Activated T-cell treated with anti-CD3 and anti-CD28 coated beads, Interleukin-2, amount 50 U/mL, for 48 hours (primary cell): ENCODE data around the gene TMEM140.
A peak's percentile ranks its signal among the peaks of the same experiment; 100 is the strongest.

Source experiments
- DNase-seq, 2 experiments: peaks; one replicate each; pipeline ENCODE4 v3.0.0-alpha.2; 2020

TMEM140 gene

DNA sequence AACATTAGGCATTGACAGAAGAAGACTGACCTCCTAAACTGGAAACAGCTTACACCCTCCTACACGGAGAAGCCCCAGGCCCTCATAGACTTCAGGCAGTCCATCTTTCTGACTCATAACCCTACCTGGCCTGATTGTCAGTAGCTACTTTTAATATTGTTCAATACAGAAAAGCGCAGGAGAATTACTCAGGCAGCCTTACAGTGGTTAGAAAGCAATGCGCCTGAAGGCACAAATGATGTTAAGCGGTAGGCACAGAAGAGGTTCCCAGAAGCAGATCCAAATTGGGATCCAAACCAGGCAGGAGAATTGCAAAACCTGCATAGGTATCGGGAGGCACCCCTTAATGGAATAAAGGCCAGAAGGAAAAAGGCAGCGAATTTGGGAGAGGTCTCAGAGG, 28.1 kb downstream of the TMEM140 start:
- DNase-seq = peak in 1 of 2 experiments; percentile 6

DNA sequence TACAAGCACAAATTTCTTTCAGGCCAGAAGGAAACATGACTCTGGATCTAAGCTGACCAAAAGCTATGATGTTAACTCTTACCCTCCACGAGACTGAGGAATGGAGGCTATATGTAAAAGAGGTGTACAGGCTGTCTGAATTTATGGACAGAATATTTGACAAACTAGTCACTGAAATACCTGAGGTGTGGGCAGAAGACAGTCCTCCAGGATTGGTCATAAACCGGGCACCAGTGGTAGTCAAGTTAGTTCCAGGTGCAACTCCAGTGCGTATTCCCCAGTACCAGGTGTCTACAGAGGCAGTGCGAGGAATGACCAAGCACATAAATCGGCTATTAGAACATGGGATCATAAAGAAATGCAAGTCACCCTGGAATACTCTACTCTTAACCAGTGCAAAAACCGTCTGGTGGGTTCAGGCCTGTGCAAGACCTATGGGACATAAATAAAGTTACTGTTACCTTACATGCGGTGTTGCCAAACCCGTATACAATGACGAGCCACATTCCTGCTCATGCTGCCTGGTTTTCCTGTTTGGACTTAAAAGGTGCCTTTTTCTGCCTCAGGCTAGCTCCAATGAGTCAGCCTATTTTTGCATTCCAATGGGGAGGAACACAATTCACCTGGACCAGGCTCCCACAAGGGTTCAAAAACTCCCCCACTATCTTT, 29.3 kb downstream of the TMEM140 start:
- DNase-seq = peak in 1 of 2 experiments; percentile 5

DNA sequence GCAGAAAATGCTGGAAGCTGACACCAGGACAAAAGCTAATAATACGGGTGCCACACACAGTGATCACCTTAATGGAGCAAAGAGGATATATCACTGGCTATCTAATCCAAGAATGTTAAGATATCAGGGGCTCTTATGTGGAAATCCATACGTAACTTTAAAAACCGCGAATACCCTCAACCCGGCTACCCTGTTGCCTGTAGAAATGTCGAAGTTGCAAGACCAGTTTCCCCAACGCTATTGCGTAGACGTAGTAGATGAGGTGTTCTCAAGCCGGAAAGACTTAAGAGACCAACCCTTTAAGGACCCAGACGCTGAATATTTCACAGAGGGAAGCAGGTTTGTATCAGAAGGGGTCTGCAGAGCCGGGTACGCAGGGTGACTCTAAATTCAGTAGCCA, 30.5 kb downstream of the TMEM140 start:
- no peak for DNase-seq

DNA sequence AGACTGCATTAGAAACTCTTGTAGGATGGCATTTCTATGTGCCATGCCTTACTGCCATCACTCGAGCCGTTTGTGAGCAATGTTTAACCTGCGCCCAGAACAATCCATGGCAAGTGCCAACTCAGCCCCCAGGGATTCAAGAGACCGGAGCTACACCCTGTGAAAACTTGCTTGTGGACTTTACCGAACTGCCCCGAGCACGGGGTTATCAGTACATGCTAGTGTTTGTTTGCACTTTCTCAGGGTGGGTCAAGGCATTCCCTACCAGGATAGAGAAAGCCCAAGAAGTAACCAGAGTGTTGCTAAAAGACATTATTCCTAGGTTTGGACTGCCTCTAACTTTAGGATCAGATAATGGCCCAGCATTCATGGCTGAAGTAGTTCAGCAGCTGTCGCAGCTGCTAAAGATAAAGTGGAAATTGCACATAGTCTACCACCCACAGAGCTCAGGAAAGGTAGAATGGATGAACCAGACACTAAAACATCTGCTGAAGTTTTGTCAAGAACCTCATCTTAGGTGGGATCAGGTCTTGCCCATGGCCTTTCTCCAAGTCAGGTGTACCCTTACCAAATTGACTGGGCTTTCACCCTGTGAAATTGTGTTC, 31.6 kb downstream of the TMEM140 start:
- peak; percentile 7 to 10 for DNase-seq

DNA sequence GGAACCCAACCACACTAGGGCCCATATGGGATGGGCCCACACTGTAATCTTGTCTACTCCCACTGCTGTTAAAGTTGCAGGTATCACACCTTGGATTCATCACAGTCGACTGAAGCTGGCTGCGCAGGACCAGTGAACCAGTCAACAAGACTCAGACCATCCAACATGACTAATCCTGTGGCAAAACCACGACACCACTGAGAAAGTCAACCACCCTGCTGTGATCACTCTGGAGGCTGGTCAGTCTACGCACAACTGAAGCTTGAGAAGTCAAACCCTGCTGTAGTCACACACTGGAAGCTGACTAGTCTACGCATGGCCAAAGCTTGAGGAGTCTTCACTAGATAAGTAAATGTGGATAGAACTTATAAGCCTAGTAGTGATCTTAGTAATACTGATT, 32.2 kb downstream of the TMEM140 start:
- DNase-seq = peak; percentile 22 to 32

DNA sequence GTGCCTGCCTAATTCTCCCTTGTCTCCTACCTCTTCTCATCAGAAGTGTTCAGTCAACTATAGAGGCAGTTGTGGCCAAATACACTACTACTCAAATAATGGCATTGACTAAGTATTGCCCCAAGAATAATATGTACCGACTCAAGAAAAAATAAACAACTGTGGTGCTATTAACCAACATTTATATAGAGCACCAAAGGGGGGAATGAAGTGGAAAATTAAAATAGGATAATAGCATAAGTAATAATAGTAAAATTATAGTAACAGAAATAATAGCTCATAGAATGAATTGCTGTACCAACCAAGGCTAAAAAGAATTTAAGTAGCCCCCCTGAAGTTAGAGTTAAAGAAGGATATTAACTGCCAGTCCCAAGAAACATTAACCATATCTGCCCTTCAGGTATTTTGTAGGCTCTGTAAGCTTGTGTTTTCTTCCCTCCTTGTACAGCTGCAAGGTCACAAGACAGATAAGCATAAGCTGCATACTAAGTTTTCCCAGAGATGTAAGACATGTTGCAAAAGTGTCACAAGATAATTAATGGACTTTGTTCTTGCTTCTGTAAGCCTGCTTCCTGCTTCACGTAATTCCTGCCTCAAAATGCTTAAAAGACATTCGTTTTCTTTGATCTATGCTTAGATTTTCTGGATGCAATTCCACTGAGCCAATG, 33.5 kb downstream of the TMEM140 start:
- no peak for DNase-seq

DNA sequence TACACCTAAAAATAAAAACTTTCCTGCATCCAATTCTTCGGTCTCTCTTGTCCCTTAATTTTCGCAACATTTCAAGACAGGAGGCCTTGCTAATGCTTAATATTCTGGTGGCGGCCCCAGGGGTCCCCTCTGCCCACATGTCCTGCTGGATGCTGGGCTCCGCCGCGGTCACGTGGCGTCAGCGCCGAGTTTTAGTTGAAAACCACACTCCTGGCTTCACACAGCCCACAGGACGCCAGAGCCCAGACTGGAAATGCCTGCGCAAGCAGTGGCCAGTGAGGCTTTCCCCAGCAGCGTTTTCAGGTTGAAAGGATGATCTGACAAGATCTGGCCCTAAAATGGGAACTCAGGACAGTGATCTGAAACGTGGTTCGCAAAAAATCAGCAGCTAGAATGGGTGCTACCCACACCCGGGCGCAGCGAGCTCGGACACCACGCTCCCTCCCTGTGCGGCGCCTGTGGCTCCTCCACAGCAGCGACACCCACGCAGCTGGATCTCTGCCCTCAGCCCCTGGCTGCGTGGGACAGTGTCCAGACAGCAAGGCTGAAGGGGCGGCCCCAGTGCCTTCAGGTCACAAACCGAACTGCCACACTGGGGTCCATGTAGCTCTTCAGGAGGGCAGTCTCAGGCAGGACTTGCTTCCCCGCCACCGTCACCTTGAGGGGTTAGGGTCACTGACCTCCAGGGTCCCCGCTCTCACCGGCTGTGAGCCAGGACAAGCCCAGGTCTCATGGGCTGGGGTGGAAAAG, 34.2 kb downstream of the TMEM140 start:
- DNase-seq = peak in 1 of 2 experiments; percentile 13

DNA sequence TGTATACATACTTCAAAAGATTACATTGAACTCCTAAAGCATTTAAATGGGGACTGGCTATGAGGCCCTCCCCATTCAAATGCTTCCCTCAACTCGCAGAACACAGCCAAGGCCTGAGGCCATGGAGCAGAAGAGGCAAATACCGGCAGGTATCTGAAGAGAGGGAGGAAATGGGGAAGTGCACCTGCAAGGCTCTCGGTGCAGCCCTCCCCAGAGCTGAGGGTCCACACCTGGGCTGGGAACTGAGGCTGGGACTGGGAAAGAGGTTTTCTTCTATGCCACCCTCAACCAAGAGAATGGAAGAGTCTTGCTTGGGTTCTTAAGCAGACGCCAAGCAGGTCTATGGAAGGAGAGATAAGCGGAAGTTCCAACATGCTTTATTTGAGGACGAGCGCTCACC, 35.6 kb downstream of the TMEM140 start:
- no peak for DNase-seq

DNA sequence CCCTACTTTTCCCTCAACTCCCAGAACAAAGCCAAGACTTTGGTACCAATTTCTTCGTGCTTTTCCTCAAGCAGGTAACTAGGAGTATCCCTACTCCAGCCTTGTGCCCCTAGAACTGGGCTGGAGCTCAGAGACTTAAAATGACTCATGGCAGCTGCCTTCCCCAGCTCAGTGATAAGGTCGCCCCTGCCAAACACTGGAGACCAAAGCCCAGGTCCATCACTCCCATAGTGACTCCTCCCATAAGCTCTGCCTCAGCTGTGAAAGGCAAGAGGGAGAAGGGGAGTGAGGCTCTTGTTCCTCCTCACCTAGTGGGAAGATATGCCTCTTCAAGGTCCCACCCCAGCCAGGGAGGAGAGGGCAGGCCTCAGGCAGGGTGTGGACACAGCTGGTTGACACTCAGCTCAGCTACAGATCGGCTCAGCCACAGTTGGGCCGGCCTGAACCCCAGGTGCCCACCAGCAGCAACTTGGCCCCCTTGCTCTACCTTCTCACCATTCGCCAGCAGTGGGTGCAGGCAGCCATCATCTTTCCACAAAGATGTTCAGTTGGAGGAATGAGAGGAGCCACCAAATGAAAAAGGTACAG, 36.5 kb downstream of the TMEM140 start:
- DNase-seq = peak in 1 of 2 experiments; percentile 13

DNA sequence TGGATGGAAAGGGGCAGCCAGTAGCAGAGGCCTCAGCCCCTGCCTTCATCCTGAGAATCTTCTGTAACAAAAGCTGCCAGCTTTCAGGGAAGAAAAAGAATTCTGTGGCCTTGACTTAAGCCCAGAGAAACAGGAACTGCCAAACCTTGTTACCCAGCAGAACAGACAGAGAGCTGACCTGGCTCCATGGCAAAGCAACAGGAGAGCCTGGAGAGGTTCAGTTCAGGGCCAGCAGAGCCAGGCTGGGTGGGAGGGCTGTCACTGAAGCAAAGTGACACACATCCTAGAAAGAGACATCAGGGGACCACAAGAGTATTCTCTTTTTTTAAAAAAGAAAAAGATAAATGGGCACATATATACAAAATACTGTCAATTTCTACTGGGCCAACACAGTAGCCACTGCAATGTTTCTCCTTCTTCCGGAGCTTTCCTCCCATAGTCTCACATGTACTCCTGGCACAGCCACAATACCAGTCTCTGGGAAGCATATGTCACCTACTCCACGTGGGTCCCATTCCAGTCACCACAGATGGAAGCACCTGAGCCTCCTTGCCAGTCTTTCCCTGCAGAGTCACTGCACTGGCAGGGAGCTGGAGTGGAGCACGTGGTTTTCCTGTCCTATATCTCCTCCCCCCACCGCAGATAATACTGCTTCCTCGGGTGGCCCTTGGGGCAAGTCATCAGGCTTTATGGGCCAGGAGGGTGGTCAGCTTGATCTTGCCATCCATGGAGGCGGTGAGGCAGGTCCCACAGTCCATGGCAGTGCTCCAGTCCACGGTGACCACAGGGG, 37.8 kb downstream of the TMEM140 start:
- DNase-seq = peak in 1 of 2 experiments; percentile 6

DNA sequence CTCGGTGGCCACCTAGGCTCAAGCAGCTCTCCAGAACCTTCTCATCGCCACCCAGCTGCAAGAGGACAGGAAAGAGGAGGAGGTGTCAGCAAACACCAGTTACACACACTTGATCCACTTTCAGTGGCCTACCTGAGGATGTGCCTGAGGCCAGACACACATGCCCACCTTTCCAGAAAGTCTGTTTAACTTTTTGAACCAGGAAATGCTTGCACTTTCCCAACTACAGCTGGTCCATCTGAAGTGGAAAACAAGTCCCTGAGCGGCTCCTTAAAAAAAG, 38.3 kb downstream of the TMEM140 start:
- peak in 1 of 2 experiments; percentile 14 for DNase-seq

DNA sequence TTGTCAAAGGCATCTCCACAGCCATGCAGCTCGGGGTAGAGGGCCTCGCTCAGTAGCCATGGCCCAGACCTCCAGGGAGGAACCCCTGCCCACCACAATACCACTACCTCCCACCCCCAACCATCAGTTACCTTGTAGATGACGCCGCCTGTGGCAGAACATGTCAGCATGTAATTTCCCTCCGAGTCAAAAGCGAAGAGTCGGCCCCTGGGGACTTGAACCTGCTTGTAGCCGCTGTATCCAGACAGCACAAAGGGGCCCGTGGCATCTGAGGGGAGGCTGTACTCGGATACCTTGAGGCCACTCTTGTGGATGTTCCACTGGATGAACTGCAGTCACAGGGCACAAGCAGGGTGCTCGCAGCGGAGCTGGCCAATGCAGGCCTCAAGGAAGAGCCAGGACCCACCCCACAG, 39.0 kb downstream of the TMEM140 start:
- DNase-seq = peak; percentile 28 to 45

DNA sequence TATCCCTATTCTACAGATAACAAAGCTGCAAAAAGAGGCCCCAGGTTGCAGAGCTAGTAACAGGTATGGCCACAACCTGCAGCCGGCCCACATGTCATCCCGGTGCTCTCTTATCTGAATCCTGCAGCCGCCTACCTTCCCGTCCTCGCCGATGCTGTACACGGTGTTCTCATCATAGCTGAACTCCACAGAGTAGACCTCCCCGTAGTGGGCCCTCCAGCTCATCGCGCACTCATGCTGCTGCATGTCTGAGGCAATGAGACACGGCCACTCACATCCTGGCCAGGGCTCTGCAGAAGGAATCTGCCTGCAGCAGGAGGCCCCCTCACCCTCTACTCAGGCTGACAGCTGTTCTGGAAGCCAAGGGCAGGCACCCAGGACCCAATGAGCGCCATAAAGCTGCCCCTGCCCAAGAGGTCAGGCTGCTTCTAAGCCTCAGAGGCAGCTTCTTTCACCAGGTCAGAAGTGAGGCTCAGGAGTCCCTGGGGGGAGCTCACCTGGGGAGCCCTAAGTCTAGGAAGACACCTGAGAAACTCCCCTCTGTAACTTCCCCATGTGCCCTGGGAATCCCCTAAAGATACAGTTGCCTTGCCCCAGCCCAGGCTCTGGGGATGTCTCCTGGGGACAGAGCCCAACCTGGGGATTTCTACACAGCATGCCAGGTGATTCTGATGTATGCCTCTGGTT, 40.6 kb downstream of the TMEM140 start:
- no peak for DNase-seq

DNA sequence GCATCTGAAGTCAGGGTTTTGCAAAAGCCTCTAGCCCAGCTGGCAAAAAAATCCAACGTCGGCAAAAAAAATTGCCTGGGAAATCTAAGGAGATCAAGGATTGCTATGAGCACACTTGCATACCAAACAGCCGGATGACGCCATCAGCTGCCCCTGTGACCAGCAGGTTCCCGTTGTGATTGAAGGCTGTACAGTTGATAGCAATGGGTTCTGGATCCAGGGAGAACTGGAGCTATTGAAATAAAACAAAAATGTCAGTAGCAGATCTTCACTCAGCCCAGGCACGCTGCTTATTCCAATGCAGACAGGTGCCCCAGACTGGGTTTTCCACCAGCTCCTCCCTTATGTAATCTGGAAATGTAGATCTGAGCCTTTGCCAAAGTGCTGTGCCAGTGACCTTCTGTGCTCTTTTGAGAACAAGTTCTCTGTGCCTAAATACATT, 41.4 kb downstream of the TMEM140 start:
- no peak for DNase-seq

DNA sequence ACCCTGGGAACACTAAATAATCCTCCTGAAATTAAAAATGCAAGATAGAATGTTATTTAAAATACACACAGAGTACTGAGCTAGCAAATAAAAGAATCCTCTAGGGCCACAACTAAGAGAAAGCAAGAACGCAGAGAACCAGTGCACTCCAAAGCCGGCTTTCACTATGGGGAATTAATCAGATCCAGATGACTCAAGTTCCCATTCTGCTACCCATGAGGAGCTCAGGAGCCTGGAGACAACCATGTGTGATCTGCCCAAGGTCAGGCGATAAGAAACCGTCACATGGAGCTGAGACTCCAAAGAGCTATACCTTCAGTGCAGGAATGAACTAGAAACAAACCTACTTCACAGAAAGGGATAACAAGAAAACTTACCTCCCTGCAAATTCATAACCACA, 42.1 kb downstream of the TMEM140 start:
- no peak for DNase-seq

DNA sequence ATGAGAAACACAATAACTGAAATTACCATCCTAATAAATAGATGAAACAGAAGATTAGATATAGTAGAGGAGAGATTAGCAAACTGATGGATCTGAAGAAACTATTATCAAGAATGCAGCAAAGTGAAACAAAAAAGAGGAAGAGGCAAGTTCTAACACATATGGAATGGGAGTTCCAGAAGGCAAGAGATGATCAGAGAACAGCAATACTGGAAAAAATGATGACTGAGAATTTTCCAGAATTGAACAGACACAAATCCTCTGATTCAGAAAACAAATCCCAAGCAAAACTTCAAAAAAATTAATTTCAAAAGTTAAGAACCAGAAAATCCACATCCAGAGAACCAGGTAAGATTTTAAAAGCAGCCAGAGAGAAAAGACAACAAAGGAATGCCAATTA, 42.8 kb downstream of the TMEM140 start:
- no peak for DNase-seq

DNA sequence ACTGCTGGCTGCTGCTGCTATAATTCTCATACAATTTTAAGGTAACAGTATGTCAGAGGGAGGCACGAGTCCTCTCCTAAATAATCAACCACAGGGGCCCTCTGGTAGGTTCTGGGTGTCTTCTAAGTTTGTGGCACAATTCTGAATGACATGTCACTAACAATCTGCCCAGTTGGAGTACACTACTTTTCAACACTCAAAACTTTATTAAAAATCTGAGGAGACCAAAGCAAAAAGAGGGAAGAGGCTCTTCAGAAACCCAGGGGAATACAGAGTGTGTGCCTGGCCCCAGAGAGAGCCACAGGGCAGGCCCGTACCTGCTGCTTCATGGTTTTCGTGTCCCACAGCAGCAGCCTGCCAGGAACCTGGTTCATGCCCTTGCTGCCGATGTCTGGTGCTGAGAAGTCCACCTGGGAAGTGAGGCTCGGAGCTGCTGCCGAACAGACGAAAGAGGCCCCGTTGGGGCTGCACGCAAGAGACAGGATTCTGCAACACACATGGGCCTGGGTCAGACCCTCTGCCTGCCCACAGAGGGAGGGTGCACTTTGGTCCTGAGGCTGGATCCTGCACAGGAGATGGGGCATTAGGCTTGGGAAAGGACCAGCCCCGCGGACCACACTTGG, 45.2 kb downstream of the TMEM140 start:
- no peak for DNase-seq

DNA sequence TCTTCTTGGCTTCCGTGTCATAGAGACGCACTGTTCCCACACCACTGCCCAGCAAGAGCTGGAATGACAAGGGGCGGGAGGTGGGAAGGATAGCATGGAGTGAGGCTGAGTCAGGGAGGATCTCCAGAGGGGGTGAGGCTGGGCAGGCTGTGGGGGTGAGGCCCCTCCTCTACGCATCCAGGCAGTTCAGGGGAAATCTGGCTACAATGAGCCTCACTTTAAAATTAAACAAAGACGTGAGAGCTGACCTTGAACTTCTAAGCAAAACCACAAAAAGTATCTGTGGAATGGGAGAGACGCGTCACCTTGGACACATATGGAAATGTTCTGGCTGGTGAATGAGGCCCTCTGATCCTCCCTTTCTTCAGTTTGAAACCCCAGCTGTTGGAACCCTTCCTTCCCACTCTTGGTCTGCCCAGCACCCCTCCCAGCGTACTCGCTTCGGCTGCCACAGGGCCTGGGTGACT, 45.8 kb downstream of the TMEM140 start:
- no peak for DNase-seq

DNA sequence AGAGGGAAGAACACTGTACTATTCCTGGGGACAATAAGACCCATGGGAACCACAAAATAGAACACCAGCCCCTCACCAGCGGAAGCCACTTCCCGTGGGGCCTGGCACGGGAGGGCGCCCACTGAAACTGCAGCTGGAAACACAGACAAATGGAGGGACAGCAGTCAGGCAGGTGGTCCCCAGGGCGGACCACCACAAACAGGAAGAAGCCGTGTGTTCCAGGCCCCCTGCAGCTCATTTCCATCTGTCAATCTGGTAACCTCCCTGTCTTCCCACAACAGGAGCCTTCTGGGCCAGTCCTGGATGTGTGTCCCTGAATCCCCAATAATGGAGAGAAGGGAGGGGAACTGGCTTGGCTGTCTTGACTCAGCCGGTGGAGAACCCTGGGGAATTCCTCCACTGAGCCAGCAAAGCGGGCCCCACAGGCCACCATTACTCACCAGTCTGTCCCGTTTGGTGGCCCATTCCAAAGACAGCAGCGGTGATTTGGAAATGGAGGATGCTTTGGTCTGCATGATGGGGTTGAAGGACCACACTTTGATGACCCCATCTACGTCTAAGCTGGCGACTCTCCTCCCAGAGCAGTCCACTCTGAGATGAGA, 46.7 kb downstream of the TMEM140 start:
- DNase-seq = peak in 1 of 2 experiments; percentile 11

DNA sequence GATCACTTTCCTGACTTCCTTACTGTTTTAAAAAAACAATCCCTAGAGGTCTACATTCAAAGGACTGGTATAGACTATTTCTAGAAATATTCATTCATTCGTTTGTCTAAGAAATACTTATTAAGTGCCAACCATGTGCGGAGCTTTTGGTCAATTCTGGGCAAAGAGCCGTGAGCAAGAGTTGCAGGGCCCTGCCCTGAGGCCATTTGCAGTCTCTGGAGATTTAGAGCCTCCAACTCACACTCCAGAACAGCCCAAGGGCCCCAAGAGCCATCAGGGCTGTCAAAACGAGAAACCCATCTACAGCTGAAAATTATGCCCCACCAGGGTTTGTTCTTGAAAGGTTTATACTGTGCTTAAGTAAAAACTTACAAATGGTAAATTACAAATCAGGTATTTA, 47.3 kb downstream of the TMEM140 start:
- DNase-seq = peak in 1 of 2 experiments; percentile 11
